Mesodermal cell (in vitro differentiated cells): ENCODE results near the gene ARID1B.

ENCODE experiments used
- H3K27ac ChIP-seq: 2 replicates; pipeline ENCODE4 v1.7.0; 2013; ENCODE audit warnings: mild to moderate bottlenecking, low read depth, low read length, moderate library complexity; ENCODE audit not compliant: severe bottlenecking
- H3K36me3 ChIP-seq: 2 replicates; pipeline ENCODE4 v1.7.1; 2013; ENCODE audit warnings: mild to moderate bottlenecking, low read length, moderate library complexity; ENCODE audit not compliant: control insufficient read depth, insufficient read depth
- H3K4me1 ChIP-seq: one replicate; pipeline ENCODE4 v1.7.1; 2013; ENCODE audit warnings: mild to moderate bottlenecking, low read length; ENCODE audit not compliant: insufficient read depth, control insufficient read depth, poor library complexity, severe bottlenecking
- H3K4me3 ChIP-seq: 2 replicates; pipeline ENCODE4 v1.7.0; 2013; ENCODE audit warnings: low read length, control low read depth, mild to moderate bottlenecking; ENCODE audit not compliant: insufficient read depth, poor library complexity, severe bottlenecking; ENCODE audit errors: extremely low read depth
- H3K9me3 ChIP-seq: 2 replicates; pipeline ENCODE4 v1.7.1; 2013; ENCODE audit warnings: mild to moderate bottlenecking, low read length, moderate library complexity; ENCODE audit not compliant: control insufficient read depth
- WGBS, 2 experiments: methylation state at CpG; one replicate each; pipeline ENCODE4 v1.1.5; 2013; ENCODE audit warnings: missing lambda C conversion rate in 2 of 2; ENCODE audit not compliant: insufficient coverage in 2 of 2; 5-methylcytosine and 5-hydroxymethylcytosine counted together

ARID1B gene

DNA sequence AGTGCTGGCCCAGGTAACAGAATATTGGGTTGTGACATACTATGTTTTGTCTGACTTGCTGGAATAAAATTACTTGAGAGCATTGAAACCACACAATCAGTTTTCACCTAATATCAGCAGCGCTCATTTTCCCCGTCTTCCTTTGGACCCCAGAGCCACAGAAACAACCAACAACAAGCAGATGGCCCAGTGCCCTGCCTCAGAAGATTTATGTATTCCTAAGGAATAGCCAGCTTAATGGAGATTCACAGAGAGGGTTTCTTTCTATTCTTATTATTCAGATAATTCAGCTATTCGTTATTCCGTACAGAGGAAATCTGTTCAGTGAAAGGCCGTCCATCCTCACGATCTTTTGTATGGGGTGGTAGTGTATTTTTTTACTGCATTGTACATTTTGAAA, 391.3 kb downstream of the ARID1B start:
- H3K4me1 ChIP-seq, result peaks cover 11% of the 10 kb centered on the region
- 92 to 100% methylated on average over 2 of the region's 6 CpGs for WGBS, 2 experiments
- H3K9me3 ChIP-seq, result no peaks in the 10 kb centered on the region
- H3K27ac ChIP-seq, result no peak overlapping the region
- peaks cover 31% of the 10 kb centered on the region for H3K36me3 ChIP-seq
- no peak overlapping the region for H3K4me3 ChIP-seq

DNA sequence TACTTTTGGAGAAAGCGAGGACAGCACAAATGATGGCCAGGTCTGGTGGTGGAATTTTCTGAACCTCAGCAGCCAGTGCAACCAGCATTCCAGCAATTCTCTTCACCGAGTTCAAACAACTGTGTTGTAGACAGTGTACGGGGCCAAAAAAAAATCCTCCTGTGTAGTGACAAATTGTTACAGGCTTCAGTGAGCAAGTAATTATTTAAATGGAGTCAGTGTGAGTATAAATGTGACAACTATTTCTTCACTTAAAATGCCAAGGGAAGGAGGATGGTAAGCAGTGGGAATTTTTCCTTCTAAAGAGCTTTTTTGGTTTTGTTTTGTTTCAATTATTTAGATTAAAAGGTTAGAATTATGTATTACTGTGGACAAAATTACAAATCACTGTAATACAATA, 392.0 kb downstream of the ARID1B start:
- H3K4me1 ChIP-seq, result peaks cover 11% of the 10 kb centered on the region
- H3K27ac ChIP-seq, result no peak overlapping the region
- 80 to 100% methylated on average over 1 of the region's 3 CpGs for WGBS, 2 experiments
- H3K36me3 ChIP-seq, result peaks cover 38% of the 10 kb centered on the region
- no peaks in the 10 kb centered on the region for H3K9me3 ChIP-seq
- no peak overlapping the region for H3K4me3 ChIP-seq

DNA sequence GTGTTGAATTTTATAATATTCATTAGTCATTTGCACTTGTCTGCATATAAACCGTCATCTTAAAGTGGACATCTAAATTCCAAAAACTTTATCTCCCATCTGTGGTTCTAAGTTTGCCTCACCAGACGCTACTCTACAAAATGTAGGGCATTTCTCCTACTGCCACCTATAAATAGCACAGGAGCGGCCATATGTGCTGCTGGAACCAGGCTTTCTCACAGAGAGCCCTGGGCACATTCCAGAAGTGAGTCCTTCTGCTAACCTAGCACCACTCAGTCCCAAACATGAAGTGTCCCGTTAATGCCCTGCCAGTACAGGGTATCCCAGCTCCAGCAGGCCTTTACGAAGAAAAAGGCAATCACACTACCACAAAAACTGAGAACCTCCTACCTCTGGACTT, 392.5 kb downstream of the ARID1B start:
- Histone ChIP-seq H3K27ac (no peak overlapping the region), H3K4me1 (peaks cover 11% of the 10 kb centered on the region), H3K36me3 (peaks cover 38% of the 10 kb centered on the region), H3K9me3 (no peaks in the 10 kb centered on the region), H3K4me3 (no peak overlapping the region)
- 93 to 97% methylated on average over 3 to 4 of the region's 5 CpGs for WGBS, 2 experiments

DNA sequence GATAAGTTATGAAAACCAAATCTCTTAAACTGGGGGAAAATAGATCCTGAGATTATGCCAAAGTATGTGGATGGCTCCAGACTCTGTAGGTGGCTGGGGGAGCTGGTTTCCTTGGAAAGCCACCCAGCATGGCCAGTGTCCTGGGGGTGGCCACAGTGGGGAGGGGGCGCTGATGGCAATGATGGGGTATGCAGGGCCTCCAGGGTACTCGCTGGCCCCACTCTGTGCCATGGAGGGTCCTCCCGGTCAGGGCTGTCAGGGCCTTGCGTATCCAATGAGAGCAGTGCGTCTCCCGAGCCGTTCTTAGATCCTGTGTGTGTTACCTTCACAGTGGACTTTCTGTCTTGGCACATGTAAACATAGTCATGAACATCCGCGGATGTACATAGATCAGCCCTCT, 393.4 kb downstream of the ARID1B start:
- 99% methylated on average over 9 of the region's 9 CpGs for WGBS, 2 experiments
- H3K9me3 ChIP-seq, result no peaks in the 10 kb centered on the region
- H3K36me3 ChIP-seq, result peaks cover 35% of the 10 kb centered on the region
- H3K4me3 ChIP-seq, result no peak overlapping the region
- H3K4me1 ChIP-seq, result peaks cover 11% of the 10 kb centered on the region
- H3K27ac ChIP-seq, result no peak overlapping the region

DNA sequence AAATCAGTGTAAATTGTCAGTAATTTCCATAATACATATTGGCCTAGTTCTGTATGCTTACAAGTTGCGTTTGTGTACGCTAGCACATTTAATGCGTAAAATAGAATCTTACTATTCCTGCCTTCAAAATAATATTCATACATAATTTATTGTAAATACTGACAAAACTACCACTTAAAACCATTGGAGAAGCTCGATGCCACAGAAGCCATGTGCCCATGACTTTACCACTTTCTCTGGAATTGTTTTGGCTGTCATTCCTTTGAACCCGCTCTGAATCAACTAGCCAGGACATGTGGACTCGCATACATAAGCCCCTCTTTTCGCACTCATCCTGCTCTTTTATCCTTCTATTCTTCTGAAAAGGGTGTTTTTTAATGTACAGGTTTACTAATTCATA, 394.6 kb downstream of the ARID1B start:
- WGBS, 2 experiments, result 100% methylated on average over 2 to 3 of the region's 7 CpGs
- Histone ChIP-seq H3K27ac (no peak overlapping the region), H3K36me3 (peaks cover 33% of the 10 kb centered on the region), H3K4me3 (no peak overlapping the region), H3K4me1 (peaks cover 11% of the 10 kb centered on the region), H3K9me3 (no peaks in the 10 kb centered on the region)

DNA sequence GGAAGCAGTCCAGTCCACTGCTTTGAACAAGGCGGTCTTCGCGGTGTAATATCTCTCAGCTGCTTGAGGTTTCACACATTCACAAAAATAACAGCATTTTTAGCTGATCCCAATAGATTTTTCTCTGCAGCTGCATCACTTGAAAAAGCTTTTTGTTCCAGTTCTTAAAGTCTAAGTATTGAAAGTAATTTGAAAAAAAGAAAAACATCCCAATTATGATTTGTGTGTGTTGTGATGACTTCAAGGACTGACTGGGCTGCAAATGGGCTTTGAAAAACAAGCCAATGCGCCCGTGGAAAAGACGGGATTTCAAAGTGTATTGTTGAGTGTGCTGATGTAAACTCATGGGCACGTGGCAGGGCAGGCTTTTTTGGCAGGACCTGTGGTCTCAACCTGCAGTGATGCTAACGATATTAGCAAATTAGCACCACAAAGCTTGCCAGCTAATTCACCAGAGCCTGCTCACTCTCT, 395.1 kb downstream of the ARID1B start:
- Histone ChIP-seq H3K27ac (no peak overlapping the region), H3K9me3 (no peaks in the 10 kb centered on the region), H3K36me3 (peaks cover 29% of the 10 kb centered on the region), H3K4me1 (peaks cover 11% of the 10 kb centered on the region), H3K4me3 (no peak overlapping the region)
- 75 to 80% methylated on average over 8 of the region's 8 CpGs for WGBS, 2 experiments

DNA sequence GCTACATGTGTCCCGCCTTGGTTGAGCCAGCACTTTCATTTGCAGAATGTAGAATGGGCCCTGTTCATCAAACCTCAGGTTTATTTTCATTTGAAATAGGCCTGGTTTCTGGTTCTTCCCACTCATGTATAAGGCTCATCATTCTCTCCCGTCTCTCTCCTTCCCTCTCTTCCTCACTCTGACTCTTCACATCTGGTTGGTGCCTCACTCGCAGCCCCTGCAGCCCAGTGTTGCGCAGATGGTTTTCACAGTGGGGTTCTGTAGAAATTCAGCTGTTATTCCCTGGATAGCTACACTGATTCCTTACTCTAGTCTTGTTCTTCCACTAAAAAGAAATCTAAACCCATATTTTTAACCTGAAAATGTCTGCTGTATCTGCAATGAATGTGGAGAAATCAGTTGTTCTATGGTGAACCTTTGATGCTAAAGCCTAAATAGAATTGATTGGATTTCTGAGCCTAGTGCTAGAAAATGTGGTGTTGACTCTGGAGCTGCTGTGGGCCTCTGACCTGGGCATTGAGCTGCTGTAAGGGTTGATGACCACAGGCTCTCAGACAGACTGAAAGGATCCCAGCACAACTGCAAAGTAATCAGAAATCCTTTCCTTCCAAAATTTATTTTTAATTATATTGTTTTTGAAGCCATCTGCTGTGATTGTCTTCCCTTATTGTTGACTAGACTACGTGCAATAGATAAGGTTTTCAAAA, 395.8 kb downstream of the ARID1B start:
- Histone ChIP-seq H3K4me1 (peaks cover 11% of the 10 kb centered on the region), H3K27ac (no peak overlapping the region), H3K36me3 (peaks cover 26% of the 10 kb centered on the region), H3K9me3 (no peaks in the 10 kb centered on the region), H3K4me3 (no peak overlapping the region)
- WGBS, 2 experiments, result 90 to 100% methylated on average over 1 to 5 of the region's 5 CpGs

DNA sequence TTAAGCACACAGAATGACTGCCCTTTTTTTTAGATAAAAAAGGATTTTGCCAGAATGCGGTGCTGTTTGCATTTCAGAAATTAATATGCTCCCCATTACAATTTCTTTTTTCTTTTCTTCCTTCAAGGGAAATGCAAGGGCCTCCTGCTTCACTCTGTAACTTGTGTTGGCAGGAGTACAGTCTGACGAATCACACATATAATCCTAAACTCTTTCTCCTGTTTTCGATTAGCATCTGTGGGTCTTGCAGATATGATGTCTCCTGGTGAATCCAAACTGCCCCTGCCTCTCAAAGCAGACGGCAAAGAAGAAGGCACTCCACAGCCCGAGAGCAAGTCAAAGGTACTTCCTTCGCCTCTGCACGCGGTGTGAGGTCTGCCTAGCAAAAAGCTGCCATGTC, 396.6 kb downstream of the ARID1B start:
- 92 to 93% methylated on average over 7 to 8 of the region's 8 CpGs for WGBS, 2 experiments
- peaks cover 10% of the 10 kb centered on the region for H3K4me1 ChIP-seq
- H3K4me3 ChIP-seq, result no peak overlapping the region
- no peaks in the 10 kb centered on the region for H3K9me3 ChIP-seq
- H3K27ac ChIP-seq, result no peak overlapping the region
- peaks cover 19% of the 10 kb centered on the region for H3K36me3 ChIP-seq

DNA sequence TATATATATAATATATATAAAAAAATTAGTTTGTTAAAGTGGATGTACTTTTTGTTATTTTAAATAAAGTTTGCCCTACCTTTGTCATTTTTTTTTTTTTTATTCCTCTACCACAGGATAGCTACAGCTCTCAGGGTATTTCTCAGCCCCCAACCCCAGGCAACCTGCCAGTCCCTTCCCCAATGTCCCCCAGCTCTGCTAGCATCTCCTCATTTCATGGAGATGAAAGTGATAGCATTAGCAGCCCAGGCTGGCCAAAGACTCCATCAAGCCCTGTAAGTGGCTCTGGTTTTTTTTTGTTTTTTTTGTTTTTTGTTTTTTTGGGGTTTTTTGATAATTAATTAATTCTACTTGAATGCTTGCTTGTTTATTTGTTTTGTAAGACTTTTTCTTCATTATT, 397.6 kb downstream of the ARID1B start:
- H3K4me3 ChIP-seq, result no peak overlapping the region
- H3K27ac ChIP-seq, result no peak overlapping the region
- H3K9me3 ChIP-seq, result no peaks in the 10 kb centered on the region
- peaks cover 3% of the 10 kb centered on the region for H3K4me1 ChIP-seq
- H3K36me3 ChIP-seq, result peaks cover 14% of the 10 kb centered on the region

DNA sequence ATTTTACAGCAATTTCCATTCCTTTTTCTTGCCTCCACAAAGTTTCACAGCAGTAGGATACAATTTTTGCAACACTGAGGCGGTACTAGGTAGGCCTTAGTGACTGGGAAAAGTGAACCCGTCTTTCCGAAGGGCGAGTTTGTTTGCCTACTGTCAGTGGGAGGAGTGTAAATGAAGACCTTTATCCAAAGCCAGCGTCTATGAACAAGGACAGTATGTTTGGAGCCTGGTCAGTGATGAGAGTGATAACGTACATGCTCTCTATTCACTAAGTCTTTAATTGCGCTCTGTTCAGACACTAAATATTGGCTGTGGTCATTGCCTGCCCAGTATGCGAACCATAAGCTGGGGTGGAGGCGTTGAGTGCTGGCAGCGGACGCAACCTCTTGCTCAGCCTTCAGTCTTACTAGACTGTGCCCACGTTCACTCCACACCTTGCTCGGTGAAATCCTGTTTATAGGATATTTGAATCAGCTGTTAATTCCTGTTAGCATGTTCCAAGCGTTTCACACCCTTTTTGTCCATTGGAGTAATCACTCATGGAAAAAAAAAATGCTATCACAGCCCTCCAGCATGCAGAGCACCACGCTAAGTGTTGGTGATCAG, 400.7 kb downstream of the ARID1B start:
- H3K27ac ChIP-seq, result no peak overlapping the region
- no peaks in the 10 kb centered on the region for H3K4me1 ChIP-seq
- H3K4me3 ChIP-seq, result no peak overlapping the region
- peaks cover 35% of the 10 kb centered on the region for H3K36me3 ChIP-seq
- WGBS, 2 experiments, result 94 to 95% methylated on average over 11 to 13 of the region's 15 CpGs
- H3K9me3 ChIP-seq, result no peaks in the 10 kb centered on the region

DNA sequence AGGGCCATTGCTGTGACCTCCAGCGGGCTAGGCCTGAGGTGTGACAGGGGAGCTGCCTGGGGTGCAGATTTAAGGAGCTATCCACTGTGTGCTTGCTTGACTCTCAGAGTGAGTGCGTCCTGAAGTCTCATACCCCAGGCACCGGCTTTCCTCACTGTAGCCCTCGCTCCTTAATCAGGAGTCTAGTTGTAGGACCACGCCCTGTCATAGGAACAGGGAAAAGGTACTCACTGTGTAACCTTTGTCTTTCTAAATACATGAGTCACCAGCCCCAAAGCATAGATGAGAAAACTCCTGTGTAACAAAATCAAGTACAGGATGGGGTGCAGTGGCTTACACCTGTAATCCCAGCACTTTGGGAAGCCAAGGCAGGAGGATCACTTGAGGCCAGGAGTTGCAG, 404.5 kb downstream of the ARID1B start:
- no peak overlapping the region for H3K4me3 ChIP-seq
- no peaks in the 10 kb centered on the region for H3K9me3 ChIP-seq
- H3K36me3 ChIP-seq, result peaks cover 57% of the 10 kb centered on the region
- 96 to 97% methylated on average over 5 of the region's 5 CpGs for WGBS, 2 experiments
- no peak overlapping the region for H3K27ac ChIP-seq
- no peaks in the 10 kb centered on the region for H3K4me1 ChIP-seq
